GM21723 (cell line): ENCODE measurements around the gene MTOR.
"Not testable (repeated sequence)": the region's sequence is repeated elsewhere in the genome, so short reads cannot be mapped to it uniquely, and the experiment has no call there.

Source experiments
- ATAC-seq: cut with Tn5 transposase; IDR thresholded peaks from one replicate; pipeline ENCODE4 v1.9.1; 2021; ENCODE audit warnings: mild to moderate bottlenecking, moderate library complexity; ENCODE audit not compliant: unreplicated experiment

The MTOR gene

GRCh38 chr1:11125931-11126330, 136.4 kb downstream of the MTOR start:
- no peak for ATAC-seq

DNA sequence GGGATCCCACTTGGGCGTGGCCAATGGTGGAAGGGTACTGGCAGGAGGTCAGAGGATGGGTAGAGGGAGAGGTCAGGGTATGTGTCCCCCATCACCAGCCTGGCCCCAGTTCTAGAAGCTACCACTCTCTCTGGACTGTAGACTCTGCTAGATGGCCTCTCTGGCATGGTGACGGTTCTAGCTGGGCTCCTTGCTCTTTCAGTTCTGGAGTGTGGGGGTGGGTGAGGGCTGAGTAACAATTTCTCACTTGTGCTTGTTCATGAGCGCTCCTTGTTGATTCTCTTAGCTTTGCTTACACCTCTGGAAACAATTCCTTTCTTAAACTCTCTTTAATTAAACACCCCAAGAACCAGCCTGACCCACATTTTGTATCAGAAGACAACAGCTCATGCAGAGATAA, 137.4 kb downstream of the MTOR start:
- no peak for ATAC-seq

DNA sequence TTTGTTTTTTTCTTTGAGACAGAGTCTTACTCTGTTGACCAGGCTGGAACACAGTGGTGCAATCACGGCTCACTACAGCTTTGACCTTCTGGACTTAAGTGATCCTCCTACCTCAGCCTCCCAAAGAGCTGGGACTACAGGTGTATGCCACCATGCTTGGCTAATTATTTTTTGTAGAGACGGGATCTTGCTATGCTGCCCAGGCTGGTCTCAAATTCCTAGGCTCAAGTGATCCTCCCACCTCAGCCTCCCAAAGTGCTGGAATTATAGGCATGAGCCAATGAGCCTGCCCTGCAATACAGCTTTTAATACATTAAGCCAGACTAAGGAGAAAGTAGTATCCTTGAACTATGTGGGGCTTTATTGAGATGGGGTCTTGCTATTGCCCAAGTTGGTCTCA, 146.0 kb downstream of the MTOR start:
- no peak for ATAC-seq

DNA sequence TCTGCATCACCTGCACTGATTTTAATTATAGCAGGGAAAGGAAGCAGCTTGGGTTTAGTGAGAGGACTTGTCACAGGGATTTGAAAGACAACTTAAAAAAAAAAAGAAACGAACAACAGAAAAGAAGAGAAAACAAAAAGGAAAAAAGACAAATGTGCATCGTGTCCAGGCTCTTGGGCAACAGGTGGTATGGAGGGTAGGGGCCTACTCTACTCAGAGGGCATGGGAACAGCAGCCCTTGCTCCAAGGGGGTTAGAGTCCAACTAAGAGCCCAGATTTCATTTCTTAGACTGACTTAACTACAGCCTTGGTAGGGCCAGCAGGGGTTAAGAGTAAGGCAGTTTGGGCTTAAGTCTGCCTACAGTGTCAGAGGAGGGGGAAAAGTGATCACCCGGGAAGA, 147.4 kb downstream of the MTOR start:
- no peak for ATAC-seq

- no peak for ATAC-seq
Measured at GRCh38 chr1:11109047-11109760, 153.1 kb downstream of the MTOR start.

DNA sequence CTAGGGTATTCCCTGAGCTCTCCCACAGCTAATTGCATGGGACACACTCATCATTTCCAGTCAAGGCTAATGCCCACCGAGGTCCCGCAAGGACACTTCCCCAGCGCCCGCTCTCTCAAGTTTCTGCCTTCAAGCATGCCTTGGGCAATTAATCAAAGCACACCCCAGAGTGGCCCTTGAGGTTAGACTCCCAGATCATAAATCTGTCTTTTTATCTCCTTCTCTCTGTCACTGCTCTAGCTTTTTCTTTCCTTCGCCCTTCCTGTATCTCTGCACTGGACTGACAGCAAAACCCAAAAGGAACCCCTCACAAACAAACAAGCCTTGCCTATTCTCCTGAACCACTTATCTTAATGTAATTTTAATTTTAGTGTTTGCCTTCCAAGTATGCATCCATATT, 154.8 kb downstream of the MTOR start:
- ATAC-seq: no peak

DNA sequence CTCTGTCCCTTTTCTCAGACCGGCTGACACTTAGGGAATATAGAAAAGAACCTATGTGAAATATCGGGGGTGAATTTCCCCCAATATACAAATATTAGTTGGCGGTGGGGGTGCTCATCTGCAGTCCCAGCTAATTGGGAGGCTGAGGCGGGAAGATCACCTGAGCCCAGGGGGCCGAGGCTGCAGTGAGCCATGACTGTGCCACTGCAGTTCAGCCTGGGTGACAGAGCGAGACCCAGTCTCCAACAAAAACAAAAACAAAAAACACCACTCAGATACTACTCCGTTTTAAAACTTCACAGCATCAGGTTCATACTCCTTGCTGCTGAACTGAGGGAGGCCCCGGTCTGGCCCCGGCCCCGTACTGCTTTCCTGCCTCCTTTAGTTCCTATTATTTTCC, 156.8 kb downstream of the MTOR start:
- no peak for ATAC-seq

DNA sequence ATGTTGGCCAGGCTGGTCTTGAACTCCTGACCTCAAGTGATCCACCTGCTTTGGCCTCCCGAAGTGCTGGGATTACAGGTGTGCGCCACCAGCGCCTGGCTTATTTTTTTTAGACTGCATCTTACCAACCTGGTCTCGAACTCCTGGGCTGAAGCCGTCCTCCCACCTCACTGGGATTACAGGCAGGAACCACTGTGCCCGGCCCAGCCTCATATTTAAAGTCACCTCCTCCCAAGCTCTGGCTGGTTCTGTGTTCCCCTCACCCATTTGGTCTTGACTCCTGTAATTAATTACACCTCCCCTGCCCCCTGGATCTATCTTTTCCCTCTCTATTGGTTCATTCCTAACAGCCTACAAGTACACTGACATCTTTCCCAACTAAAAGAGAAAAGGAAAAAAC, 161.0 kb downstream of the MTOR start:
- ATAC-seq: no peak

GRCh38 chr1:11100806-11101205, 161.5 kb downstream of the MTOR start:
- ATAC-seq: not testable (repeated sequence)

GRCh38 chr1:11100149-11100493, 162.2 kb downstream of the MTOR start:
- ATAC-seq: no peak

DNA sequence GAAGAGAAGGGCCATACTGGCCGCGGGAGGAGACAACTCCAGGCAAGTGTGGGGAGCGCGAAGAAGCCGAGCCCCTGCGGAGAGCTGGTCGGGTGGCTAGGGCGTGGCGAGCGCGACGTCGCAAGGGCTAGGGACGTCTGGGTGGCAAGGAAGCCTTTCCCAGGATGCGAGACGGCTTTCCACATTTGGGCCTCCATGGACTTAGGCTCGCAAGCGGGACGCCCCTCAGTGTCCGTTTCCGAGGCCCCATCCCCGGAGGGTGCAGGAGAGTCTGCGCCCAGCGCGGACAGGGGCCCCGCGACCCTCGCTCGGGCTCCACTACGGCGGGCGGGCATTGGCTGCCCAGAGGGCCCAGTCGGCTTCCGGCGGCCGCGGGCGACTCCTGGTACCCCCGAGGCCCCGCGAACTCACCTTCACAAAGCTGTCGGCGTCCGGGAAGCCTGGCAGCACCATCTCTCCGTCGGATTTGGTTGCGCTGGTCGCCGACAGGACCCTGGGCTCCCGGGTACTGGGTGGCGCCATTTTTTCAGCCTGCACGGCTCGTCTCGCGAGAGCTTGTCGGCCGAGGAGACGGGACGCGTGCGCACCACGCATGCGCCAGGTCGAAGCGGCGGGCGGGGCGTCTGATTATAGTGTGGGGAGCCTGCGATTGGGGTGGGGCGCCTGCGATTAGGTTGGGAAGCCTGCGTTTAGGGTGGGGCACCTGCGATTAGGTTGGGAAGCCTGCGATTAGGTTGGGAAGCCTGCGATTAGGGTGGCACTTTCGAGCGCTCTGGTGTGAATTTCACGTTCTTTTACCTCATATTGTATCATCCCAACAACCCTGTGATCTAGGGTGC, 162.8 kb downstream of the MTOR start, which contains the start of gene EXOSC10:
Gene EXOSC10 (minus strand): TSS at position 560 of the 839 bp plus-strand sequence. CDS start 38 bp downstream, at position 522.
- peak; percentile 92 for ATAC-seq

GRCh38 chr1:11098931-11099309, 163.4 kb downstream of the MTOR start:
- ATAC-seq: no peak

GRCh38 chr1:11083784-11084183, 178.6 kb downstream of the MTOR start:
- not testable (repeated sequence) for ATAC-seq

DNA sequence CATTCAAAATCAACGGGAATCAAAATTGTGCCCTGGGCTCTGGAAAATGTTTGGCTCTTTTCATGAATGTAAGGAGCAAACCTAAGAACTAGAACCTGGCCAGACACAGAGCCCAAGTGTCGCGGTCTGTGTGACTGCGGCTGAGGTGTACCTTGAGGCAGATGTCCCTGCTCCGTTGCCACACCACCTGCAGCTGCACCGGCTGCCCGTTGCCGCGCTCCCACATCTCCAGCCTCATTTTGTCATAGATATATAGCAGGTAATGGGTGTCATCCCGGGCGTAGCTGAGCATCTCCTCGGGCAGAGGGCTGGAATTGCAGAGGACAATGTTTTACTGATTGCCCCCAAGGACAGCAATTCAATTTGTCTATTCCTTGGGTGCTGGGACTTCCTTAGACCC, 181.4 kb downstream of the MTOR start:
- no peak for ATAC-seq

GRCh38 chr1:11078631-11079030, 183.7 kb downstream of the MTOR start:
- no peak for ATAC-seq

GRCh38 chr1:11073398-11073797, 189.0 kb downstream of the MTOR start:
- ATAC-seq: not testable (repeated sequence)

DNA sequence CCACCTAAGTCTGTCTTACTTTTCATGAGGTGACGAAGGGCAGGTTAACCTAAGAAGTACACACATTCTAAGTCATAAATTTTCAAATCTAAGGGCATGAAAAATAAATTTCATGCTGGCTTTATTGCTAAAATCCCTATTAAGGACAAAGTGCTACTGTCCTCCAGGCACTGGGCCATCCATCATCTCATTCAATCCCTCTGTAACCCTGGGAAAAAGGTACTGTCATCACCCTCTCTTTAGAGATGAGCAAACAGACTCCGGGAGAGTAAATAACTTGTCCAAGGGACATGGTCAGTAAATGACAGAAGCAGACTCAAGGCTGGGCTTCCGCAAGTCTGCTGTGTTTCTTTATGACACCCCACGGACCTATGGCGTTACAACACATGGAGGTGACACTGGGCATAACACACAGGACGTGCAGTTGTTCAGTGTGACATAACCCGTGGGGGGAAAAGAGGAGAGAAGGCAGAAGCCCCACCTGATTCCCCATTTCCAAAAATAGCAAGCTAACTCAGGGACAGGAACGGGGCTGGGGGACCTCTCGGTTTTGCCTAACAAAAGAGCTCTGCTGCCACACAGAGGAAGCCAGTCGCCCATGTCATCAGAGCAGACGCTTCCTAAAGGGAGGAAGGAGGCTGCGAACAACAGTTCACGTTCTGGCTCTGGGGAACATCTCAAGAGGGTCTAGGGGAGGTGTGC, 190.0 kb downstream of the MTOR start:
- ATAC-seq: no peak

DNA sequence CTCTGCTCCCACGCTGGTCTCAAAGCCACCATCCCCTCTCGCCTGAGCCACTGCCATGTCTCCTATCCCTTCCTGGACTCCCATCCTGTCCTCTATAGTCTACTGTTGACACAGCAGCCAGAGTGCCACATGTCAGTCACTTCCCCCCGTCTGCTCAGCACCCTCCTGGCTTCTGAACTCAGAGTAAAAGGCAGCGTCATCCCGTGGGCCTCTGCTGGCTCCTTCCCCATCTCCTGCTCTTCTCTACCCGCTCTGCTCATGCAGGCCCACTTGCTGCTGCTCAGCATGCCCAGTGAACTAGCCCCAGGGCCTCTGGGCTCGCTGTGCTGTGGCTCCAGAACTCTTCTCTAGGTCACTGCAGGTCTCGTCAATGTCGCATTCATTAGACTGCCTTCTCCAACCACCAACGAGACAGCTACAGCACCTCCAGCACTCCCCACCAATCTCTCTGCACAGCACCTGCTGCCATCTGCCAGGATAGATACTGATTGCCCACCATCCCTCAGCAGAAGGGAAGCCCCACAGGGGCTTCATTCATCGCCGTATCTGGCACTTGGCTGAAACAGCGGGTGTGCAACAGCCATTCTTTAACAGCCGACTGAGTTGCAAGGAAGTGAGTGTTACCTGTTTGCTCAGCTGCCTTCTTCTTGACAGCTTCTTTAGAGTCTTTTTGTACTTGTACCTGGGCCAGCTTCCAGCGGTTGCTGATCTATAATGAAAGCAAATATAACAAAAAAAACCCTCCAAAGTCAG, 190.7 kb downstream of the MTOR start:
- ATAC-seq: no peak

DNA sequence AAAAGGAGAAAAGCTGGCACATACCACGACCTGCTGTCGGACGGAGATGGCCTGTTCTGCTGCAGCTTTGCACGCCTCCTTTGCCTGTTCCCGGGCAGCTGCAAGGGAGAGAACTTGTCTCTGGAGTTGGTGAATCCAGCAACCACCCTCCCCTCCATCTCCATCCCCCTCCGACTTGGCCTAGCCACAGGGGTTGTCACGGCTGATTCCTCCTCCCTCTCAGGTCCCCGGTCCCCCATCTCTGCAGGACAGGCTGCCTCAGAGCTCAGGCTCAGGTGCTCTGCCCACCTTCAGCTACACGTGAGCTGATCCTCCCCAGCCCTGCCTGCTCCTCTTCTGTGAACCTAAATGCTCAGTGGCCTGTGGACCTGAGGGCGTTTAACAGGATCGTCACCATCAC, 191.5 kb downstream of the MTOR start:
- no peak for ATAC-seq

DNA sequence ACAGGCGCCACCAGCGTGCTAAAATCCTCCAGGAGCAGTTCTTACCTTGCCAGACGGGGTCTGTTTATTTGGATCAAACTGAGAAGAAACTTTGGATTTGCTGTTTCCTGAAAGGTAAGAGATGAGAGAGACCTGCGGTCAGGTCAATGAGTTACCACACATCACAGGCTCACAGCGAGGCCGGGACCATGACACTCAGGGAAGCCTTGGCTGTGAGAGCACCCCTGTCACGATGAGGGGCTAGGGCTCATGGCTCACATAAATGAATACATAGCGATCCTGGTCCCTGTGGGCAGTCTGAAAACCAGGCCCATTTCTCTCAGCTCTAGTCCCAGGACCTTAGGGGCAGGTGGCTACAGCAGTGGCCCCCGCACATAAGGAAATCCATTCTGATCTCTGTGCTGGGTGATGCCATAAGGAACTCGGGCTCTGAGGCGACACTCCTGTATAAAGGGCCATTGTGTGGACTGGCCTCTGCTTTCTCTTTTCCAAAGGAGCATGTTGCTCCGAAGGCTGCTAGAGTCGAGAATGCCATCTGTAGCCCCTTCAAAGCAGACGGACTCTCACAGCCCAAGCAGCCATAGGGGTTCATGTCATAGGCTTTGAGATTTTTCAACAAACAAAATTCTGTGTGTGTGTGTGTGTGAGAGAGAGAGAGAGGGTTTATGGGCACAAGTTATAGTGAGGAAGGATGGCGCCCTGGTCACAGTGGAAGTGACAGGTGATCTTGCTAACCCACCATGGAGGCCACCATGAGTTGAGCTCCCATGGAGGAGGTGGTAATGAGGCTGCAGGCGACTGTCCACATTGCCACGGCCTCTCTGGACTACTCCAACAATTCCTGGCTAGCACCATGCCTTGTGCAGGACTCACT, 193.5 kb downstream of the MTOR start:
- no peak for ATAC-seq
